IPS-NIHi7 (cell line): Measurements from ENCODE around the gene GGCX.

ENCODE experiments used
- DNase-seq: peaks from one replicate; pipeline ENCODE4 v3.0.0; 2012; ENCODE audit warnings: mixed read lengths; ENCODE audit errors: extremely low spot score

Gene GGCX

DNA sequence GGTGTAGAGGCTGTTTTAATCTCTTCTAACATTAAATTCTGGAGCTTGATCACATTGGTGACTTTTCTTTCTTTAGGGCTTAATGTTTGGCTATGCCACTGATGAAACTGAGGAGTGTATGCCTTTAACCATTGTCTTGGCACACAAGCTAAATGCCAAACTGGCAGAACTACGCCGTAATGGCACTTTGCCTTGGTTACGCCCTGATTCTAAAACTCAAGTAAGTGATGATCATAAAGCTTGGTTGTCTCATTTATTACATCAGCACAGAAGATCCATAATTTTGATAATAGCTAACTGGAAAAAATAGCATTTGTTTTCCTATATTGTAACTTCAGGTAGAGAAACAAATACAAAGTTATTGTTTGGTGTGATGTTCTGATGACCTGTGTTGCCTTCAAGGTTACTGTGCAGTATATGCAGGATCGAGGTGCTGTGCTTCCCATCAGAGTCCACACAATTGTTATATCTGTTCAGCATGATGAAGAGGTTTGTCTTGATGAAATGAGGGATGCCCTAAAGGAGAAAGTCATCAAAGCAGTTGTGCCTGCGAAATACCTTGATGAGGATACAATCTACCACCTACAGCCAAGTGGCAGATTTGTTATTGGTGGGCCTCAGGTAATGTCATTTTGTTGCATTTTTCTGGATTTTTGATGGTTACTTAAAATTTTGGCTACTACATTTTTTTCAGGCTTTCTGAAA, 19.4 kb downstream of the GGCX start:
- no peak for DNase-seq

GRCh38 chr2:85541262-85541661, 20.0 kb downstream of the GGCX start:
- no peak for DNase-seq

DNA sequence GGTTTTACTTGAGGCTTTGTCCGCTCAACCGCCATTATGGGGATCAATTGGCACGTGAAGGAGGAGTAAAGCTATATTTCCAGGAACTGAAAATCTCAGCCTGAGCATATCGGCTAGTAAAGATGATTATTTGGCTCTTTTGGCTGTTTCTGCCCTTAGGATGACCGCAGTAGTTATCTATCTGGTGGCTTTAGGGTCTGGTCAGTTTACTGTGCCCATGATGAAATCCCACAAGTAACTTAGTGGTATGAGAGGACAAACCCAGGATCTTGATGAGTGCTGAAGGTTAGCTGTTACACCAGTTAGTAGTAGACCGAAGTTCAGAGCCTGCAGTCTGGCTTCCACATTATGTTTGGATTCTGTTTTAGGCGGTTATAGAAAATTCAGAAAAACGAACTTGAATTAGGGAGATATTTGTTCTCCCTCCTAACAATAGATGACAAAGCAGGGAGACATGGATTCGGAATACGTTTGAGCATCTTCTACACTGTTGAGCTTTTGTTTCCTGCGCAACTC, 21.1 kb downstream of the GGCX start:
- DNase-seq = no peak

DNA sequence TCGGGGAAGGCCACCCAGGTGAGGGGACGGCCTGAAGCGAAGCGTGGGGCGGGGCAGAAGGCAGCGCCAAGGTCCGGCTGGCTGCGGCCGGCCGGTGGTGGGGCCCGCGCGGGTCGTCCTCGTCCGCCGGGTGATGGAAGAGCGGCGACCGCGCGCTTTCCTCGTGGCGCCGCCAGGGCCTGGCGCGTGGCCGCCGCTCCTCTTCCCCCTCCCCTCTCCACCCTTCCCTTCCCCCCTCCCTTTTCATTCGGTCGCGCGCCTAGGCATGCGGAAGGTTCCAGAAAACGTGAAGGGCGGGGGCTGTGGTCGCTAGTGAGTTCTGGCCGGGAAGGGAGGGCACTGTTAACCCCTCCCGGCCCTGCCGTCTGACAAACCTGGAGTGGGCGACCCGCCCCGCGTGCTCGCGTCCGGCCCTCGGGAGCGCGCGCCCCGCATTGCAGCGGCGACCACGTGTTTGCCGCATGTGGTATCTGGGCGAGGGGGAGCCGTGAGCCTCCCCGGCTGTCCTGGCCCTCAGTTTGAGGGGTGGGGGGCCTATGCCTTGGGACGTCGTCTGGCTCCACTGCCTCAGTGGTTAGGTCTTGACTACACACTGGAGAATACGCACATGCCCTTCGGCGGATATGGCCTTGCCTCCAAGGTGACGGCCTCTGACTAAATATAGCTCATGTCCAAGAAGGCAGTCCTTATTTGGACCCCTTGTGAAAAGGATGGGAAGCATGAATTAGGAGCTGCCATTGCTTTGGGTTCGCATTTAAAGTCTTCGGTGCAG, 21.7 kb downstream of the GGCX start:
- DNase-seq = peak; percentile 27

GRCh38 chr2:85538507-85539360, 22.6 kb downstream of the GGCX start, which contains the start of gene MAT2A:
Gene MAT2A (plus strand): TSS chr2:85539168. CDS start chr2:85539288, 120 bp downstream.
- peak; percentile 91 for DNase-seq

DNA sequence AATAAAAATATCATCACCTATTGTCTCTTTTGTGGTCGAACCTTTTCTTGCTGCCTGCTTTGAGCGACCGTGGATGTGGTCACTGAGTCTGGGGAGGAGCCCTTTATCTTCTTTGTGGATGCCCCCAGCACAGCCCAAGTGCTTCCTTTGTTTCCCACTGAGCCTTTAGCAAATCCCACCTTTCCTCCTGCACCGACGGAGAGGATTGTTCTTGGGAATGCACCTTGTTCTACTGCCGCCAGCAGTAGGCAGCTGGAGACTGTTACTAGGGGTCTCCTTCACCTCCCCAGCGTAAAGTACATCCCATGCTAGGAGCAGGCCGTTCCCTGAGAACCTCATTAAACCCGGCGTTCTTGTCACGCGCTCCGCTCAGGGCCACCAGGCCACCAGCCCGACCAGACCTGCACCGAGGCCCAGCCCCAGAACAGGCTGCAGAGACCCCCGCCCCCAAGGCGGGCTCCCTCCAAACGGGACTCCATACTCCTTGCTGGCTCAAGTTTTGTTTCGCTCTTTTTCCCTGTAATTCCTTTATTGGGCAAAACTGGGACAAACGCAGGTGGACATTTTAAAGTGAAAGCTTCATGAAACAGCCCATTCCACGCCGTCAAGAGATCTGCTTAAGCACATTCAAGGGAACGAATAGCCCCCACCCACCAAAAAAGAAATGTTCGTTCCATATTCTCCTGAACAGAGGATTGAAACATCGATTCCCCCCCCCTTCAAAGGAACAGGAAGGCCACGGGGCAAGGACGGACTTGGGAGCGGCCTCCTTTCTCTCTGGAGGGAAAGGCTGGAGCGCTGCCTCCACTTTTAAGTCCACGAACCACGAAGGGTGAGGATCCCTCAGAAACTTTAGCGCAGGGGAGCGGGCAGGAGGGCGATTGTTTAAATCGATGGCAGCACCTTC, 23.4 kb downstream of the GGCX start:
- peak; percentile 46 for DNase-seq

- DNase-seq = no peak
These were observed 24.8 kb downstream of the GGCX start for GRCh38 chr2:85536479-85536878.

DNA sequence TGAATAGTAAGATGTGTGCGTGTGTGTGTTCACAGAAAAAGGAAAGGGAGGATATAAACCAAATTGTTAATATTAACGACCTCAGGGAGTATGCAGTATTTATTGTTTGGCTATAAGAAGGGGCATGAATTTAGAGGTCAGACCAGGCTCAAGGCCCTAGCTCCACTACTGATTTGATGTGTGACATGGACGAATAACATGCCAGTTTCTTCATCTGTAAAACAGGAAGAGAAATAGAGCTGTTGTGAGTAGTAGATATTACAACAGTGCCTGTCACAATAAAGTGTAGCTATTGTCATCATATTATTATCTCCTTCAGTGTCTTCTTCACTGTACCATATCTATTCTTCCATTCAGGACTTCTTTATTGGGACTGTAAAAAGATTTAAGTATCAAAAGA, 26.4 kb downstream of the GGCX start:
- DNase-seq = no peak

GRCh38 chr2:85534099-85534498, 27.2 kb downstream of the GGCX start:
- DNase-seq = no peak

DNA sequence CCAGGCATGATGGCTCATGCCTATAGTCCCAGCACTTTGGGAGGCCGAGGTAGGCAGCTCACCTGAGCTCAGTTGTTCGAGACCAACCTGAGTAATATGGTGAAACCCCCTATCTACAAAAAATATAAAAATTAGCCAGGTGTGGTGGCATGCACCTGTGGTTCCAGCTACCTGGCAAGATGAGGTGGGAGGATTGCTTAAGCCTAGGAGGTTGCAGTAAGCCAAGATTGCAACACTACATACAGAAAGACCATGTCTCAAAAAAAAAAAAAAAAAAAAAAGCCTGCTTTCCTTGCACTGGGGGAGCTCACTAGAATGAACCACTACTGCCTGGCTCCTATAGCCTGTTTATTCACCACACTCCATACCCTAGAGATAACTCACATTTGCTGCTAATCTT, 29.7 kb downstream of the GGCX start:
- DNase-seq = no peak

DNA sequence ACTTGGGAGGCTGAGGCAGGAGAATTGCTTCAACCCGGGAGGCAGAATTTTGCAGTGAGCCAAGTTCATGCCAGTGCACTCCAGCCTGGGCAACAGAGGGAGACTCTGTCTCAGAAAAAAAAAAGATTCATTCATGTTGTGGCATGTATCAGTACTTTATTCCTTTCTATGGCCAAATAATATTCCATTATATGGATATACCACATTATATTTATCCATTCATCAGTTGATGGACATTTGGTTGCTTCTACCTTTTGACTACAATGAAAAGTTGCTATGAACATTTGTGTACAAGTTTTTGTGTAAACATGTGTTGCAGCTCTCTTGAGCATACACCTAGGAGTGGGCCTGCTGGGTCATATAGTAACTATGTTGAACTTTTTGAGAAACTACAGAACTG, 31.5 kb downstream of the GGCX start:
- DNase-seq = no peak

GRCh38 chr2:85528355-85528754, 32.9 kb downstream of the GGCX start:
- no peak for DNase-seq

DNA sequence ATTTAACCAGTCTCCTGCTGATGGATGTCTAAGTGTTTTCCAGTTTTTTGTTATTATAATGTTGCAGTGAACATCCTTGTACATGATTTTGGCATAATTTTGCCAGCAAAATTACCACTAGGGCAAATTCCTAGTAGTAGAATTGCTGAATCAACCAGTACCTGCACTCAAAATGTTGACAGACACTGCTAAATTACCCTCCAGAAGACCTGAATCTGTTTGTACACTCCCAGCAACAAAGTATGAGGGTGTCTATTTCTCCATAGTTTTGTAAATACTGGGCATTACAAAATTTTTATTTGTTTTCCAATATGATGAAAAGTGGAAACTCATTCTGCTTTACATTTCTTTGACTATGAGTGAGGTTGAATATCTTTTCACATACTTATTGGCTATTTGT, 33.5 kb downstream of the GGCX start:
- no peak for DNase-seq

DNA sequence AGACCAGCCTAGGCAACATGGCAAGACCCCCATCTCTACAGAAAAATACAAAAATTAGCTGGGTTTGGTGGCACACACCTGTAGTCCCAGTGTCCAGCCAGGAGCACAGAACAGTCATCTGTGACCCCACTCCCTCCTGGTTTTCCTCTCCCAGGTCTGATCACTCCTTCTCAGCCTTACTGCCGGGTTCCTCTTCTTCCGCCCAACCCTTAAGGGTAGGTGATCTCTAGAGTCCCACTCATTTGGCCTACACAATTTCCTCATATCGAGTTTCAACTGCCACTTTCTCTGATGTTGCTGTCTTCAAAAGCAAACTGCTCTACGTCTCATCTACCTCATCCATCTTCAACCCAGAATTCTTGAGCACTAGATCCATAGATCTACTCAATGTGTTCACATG, 35.7 kb downstream of the GGCX start:
- DNase-seq = no peak

DNA sequence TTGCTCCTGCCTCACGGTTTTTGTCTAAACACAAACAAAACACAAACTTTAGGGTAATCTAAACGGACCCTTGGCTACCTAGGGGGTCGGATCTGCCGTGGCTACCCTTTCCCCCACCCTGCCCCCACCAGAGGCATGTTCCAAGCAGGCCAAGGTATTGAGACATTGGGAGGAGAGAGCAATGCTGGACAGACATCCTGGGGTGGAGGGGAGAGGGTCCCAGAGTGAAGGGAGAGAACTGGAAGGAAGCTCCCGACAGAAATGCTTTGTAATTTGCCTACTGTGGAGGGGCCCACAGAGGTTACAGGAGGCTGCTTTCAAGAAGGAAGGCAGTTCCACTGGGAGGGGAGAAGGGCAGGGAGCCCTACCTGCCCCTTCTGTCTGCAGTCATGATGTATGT, 36.3 kb downstream of the GGCX start:
- DNase-seq = no peak

- DNase-seq = peak; percentile 36
These were observed 36.9 kb downstream of the GGCX start for GRCh38 chr2:85524336-85524908.

DNA sequence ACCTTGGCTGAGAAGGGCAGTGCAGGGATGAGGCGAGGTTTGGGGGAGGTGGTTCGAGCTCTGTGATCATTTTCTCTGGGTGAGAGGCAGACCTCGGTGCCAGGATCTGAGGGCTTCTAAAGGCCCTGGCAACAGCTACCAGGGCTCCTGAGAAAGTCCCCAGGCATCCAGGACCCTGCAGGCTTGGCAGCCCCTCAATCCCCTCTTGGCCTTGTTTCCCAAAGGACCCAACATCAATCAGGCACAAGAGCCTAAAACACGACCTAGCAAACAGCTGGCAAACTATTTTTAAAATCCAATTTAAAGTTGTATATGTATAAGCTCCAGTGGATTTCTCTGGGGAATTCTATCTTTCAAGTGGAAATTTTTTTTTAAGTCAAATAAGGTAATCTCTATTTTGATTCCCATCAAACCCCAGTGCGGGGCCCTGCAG, 37.4 kb downstream of the GGCX start:
- DNase-seq = no peak

DNA sequence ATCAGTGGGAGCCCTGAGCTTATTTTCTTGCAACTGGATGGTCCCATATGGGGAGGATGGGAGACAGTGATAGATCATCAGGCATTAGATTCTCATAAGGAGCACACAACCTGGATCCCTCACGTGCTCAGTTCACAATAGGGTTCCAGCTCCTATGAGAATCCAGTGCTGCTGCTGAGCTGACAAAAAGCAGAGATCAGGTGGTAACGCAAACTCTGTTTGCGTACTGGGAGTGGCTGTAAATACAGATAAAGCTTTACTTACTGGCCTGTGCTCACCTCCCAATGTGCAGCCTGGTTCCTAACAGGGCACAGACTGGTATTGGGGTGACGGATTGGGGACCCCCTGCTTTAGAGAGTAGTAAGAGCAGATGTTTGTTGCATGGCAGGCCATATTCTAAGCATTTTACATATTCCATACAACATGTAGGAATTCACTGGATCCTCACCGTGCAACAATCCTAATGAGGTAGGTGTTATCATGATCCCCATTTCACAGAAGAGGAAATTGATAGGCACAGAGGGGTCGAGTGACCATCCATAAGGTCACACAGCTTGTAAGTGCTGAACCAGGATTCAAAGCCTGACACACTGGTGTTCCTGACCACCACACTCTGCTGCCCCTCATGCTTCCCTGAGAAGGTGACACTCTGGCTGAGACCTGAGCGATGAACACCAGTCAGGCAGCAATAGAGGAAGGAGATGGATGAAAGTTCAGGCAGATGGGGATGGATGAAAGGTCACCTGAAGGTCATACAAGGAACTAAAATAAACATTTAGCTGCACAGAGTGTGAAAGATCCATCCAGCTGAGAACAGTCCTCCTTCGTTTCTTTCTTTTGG, 38.0 kb downstream of the GGCX start:
- DNase-seq = no peak

GRCh38 chr2:85522090-85522647, 39.1 kb downstream of the GGCX start:
- no peak for DNase-seq
